HG03575 (cell line): ENCODE data around the gene FIGLA.

Experiments
- ATAC-seq: cut with Tn5 transposase; IDR thresholded peaks from one replicate; pipeline ENCODE4 v1.9.1; 2021; ENCODE audit not compliant: unreplicated experiment, insufficient number of reproducible peaks, low FRiP score; ENCODE audit errors: extremely low read depth

The FIGLA gene

GRCh38 chr2:70779491-70779890 is 11.0 kb downstream of the FIGLA start:
- ATAC-seq, result no peak

- ATAC-seq, result no peak
These were observed 11.8 kb downstream of the FIGLA start for GRCh38 chr2:70778676-70779075.

- no peak for ATAC-seq
These were observed 13.0 kb downstream of the FIGLA start for GRCh38 chr2:70777450-70777849.

GRCh38 chr2:70776266-70776665 is 14.2 kb downstream of the FIGLA start:
- ATAC-seq, result no peak

GRCh38 chr2:70775141-70775540 is 15.3 kb downstream of the FIGLA start:
- ATAC-seq, result no peak

GRCh38 chr2:70772486-70773155 is 17.8 kb downstream of the FIGLA start:
- no peak for ATAC-seq

- no peak for ATAC-seq
These were observed 19.0 kb downstream of the FIGLA start for GRCh38 chr2:70771446-70771845.

- ATAC-seq, result no peak
These were observed 21.0 kb downstream of the FIGLA start for GRCh38 chr2:70769450-70769849.

GRCh38 chr2:70768590-70769085 is 21.8 kb downstream of the FIGLA start:
- no peak for ATAC-seq

GRCh38 chr2:70767699-70768589 is 22.5 kb downstream of the FIGLA start, which contains the start of gene ADD2:
Gene ADD2, minus strand, starts transcription at chr2:70768200. Its CDS starts 61,792 bp downstream, at chr2:70706408.
- no peak for ATAC-seq

- ATAC-seq, result no peak
These were observed 23.3 kb downstream of the FIGLA start for GRCh38 chr2:70767079-70767698.

GRCh38 chr2:70766357-70767078 is 23.9 kb downstream of the FIGLA start:
- ATAC-seq, result no peak

GRCh38 chr2:70765507-70765906 is 24.9 kb downstream of the FIGLA start:
- no peak for ATAC-seq

- ATAC-seq, result no peak
These were observed 31.0 kb downstream of the FIGLA start for GRCh38 chr2:70759446-70759845.

- no peak for ATAC-seq
These were observed 32.5 kb downstream of the FIGLA start for GRCh38 chr2:70757966-70758365.

GRCh38 chr2:70757360-70757759 is 33.1 kb downstream of the FIGLA start:
- no peak for ATAC-seq

GRCh38 chr2:70756128-70756527 is 34.3 kb downstream of the FIGLA start:
- no peak for ATAC-seq

- no peak for ATAC-seq
These were observed 36.5 kb downstream of the FIGLA start for GRCh38 chr2:70753902-70754301.

- no peak for ATAC-seq
These were observed 37.4 kb downstream of the FIGLA start for GRCh38 chr2:70753031-70753430.
